Large intestine (tissue), 3 donors: Measurements from ENCODE around the gene SMTNL2. TPM values are rescaled to one million over a fixed set of nuclear protein-coding genes. Genes with fewer than 3 reads are reported as not detected.
A peak's percentile ranks its signal among the peaks of the same experiment; 100 is the strongest.
"Not testable (repeated sequence)": the region's sequence is repeated elsewhere in the genome, so short reads cannot be mapped to it uniquely, and the experiment has no call there.

Source experiments
- DNase-seq, 2 donors: peaks; one replicate each; pipeline versions ENCODE4 v3.0.0 to v3.0.0-alpha.2; 2013
- H3K27ac ChIP-seq: one replicate; pipeline ENCODE4 v1.5.1; 2013; ENCODE audit warnings: low read length
- H3K27me3 ChIP-seq: 2 replicates; pipeline ENCODE4 v1.6.1; 2013; ENCODE audit warnings: low read length; ENCODE audit not compliant: control insufficient read depth, insufficient read depth
- H3K36me3 ChIP-seq: 2 replicates; pipeline ENCODE4 v1.6.1; 2013; ENCODE audit warnings: low read length; ENCODE audit not compliant: control insufficient read depth, insufficient read depth
- H3K4me1 ChIP-seq: one replicate; pipeline ENCODE4 v1.6.1; 2013; ENCODE audit warnings: low read length; ENCODE audit not compliant: control insufficient read depth, insufficient read depth
- H3K4me3 ChIP-seq: one replicate; pipeline ENCODE4 v1.5.1; 2013; ENCODE audit warnings: low read length
- H3K9me3 ChIP-seq: one replicate; pipeline ENCODE4 v1.6.1; 2013; ENCODE audit warnings: mild to moderate bottlenecking, low read depth, low read length, moderate library complexity; ENCODE audit not compliant: control insufficient read depth
- WGBS: methylation state at CpG from one replicate; pipeline ENCODE4 v1.1.5; 2013; ENCODE audit warnings: low lambda C conversion rate; ENCODE audit not compliant: insufficient coverage; 5-methylcytosine and 5-hydroxymethylcytosine counted together
- polyA plus RNA-seq: library from polyadenylated mRNA; unstranded; fragments of 120-200 nt; gene quantifications from one replicate; pipeline ENCODE4 v1.2.1, GENCODE V29; 2013

SMTNL2 gene
- polyA plus RNA-seq, 1 donor: 10.1 TPM

DNA sequence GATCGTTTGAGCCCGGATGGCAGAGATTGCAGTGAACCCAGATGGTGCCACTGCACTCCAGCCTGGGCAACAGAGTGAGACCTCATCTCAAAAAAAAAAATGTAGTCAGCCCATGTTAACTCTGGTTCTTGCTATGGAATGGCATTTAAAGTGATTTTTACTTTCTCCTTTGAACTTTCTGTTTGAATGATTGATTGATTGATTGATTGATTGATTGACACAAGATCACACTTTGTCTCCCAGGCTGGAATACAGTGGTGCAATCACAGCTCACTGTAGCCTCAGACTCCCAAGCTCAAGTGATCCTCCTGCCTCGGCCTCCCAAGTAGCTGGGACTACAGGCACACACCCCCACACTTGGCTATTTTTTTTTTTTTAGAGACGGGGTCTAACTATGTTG lies 17.0 kb downstream of the SMTNL2 start:
- Histone ChIP-seq H3K4me3 (no peak overlapping the region), H3K36me3 (peaks cover 18% of the 10 kb centered on the region), H3K4me1 (peaks cover 41% of the 10 kb centered on the region), H3K27ac (peak overlapping the region; percentile 89), H3K9me3 (no peaks in the 10 kb centered on the region), H3K27me3 (no peaks in the 10 kb centered on the region)
- DNase-seq: no peak
- WGBS: no CpG with 5 or more reads among the region's 4 CpGs

DNA sequence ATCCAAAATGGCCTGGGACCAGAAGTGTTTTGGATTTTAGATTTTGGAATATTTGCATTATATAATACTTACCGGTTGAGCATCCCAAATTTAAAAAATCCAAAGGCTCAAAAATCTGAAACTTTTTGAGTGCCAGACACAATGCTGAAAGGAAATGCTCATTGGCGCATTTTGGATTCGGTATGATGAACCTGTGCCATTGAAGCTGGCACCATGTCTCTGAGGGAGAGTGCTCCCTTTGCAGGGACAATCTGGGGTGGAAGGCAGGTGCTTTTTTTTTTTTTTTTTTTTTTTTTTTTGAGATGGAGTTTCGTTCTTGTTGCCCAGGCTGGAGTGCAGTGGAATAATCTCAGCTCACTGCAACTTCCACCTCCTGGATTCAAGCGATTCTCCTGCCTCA lies 17.7 kb downstream of the SMTNL2 start:
- H3K4me1 ChIP-seq: peaks cover 48% of the 10 kb centered on the region
- no peak overlapping the region for H3K4me3 ChIP-seq
- no peaks in the 10 kb centered on the region for H3K27me3 ChIP-seq
- no CpG with 5 or more reads among the region's 5 CpGs for WGBS
- H3K27ac ChIP-seq: no peak overlapping the region
- no peaks in the 10 kb centered on the region for H3K9me3 ChIP-seq
- H3K36me3 ChIP-seq: peaks cover 13% of the 10 kb centered on the region
- no peak for DNase-seq

GRCh38 chr17:4604111-4604644 lies 19.8 kb downstream of the SMTNL2 start:
- Histone ChIP-seq H3K4me3 (no peak overlapping the region), H3K36me3 (peaks cover 4% of the 10 kb centered on the region), H3K27ac (no peak overlapping the region), H3K27me3 (no peaks in the 10 kb centered on the region), H3K9me3 (no peaks in the 10 kb centered on the region), H3K4me1 (peaks cover 54% of the 10 kb centered on the region)
- DNase-seq: peak in 1 of 2 donors; percentile 31
- WGBS: no CpG with 5 or more reads among the region's 18 CpGs

DNA sequence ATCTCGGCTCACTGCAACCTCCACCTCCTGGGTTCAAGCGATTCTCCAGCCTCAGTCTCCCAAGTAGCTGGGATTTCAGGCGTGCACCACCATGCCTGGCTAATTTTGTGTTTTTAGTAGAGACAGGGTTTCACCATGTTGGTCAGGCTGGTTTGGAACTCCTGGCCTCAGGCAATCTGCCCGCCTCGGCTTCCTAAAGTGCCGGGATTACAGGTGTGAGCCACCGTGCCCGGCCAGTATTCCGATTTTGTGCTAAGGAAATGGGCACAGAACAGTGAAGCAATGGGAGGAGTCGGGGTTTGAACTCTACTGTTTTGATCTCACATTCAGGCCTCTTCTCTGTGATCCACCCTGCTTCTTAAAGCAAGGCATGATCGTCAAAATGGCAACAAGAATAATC lies 20.4 kb downstream of the SMTNL2 start:
- H3K4me3 ChIP-seq, DNase-seq, H3K36me3 ChIP-seq, H3K27ac ChIP-seq, H3K27me3 ChIP-seq, H3K9me3 ChIP-seq: not testable (repeated sequence)
- WGBS: no CpG with 5 or more reads among the region's 11 CpGs
- H3K4me1 ChIP-seq: peaks cover 54% of the 10 kb centered on the region

GRCh38 chr17:4605826-4606225 lies 21.5 kb downstream of the SMTNL2 start:
- Histone ChIP-seq H3K4me3 (no peak overlapping the region), H3K4me1 (peaks cover 48% of the 10 kb centered on the region), H3K36me3 (peaks cover 4% of the 10 kb centered on the region), H3K9me3 (no peaks in the 10 kb centered on the region), H3K27me3 (no peaks in the 10 kb centered on the region), H3K27ac (peak overlapping the region; percentile 44)
- no CpG with 5 or more reads among the region's 12 CpGs for WGBS
- peak; percentile 71 to 81 for DNase-seq

GRCh38 chr17:4607261-4607741 lies 23.0 kb downstream of the SMTNL2 start:
- no peaks in the 10 kb centered on the region for H3K27me3 ChIP-seq
- H3K36me3 ChIP-seq: peaks cover 4% of the 10 kb centered on the region
- H3K27ac ChIP-seq: peak overlapping the region; percentile 82
- peak; percentile 59 to 79 for DNase-seq
- H3K4me1 ChIP-seq: peaks cover 49% of the 10 kb centered on the region
- no peaks in the 10 kb centered on the region for H3K9me3 ChIP-seq
- H3K4me3 ChIP-seq: no peak overlapping the region
- WGBS: no CpG with 5 or more reads among the region's 25 CpGs

DNA sequence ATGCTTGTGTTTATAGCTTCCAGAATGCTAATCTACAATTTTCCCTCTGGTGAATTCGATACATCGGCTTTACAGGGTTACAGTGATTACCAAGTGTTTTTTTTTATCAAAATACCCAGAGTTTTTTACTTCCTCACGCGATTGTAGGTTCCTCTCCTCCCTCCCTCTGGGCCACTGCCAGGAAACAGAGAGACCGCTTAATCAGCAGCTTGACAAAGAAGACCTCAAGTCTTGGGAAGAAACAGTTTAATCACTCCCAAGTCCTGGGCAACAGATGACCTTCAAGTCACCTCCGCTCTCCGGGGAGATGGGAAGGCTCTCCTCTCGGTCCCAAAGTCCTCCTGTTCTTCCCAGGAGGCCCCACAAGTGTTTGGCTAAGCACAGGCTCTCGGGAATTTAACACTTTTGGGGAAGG lies 23.5 kb downstream of the SMTNL2 start:
- Histone ChIP-seq H3K27me3 (no peaks in the 10 kb centered on the region), H3K9me3 (no peaks in the 10 kb centered on the region), H3K4me3 (no peak overlapping the region), H3K4me1 (peaks cover 49% of the 10 kb centered on the region), H3K27ac (peak overlapping the region; percentile 82), H3K36me3 (peaks cover 3% of the 10 kb centered on the region)
- peak; percentile 74 to 86 for DNase-seq
- WGBS: no CpG with 5 or more reads among the region's 9 CpGs

DNA sequence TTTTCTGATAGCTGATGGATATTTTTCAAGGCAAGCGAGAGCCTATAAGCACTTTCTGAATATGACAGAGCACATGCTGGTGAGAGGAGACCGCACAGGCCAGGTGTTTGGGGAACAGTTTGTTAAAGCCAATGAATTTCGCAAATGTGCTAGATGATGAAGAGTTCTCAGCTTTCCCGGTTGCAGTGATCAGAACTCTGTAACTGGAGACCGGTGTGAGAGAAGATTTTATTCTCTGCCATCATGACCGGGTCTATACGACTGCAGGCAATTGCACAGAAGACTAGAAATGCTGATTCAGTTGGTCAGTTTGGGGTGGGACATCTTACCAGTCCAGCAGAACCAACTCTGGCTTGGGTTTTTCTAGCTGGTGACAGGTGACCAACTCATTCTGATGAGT lies 25.4 kb downstream of the SMTNL2 start:
- no peak for DNase-seq
- Histone ChIP-seq H3K4me3 (no peak overlapping the region), H3K36me3 (no peaks in the 10 kb centered on the region), H3K27me3 (no peaks in the 10 kb centered on the region), H3K27ac (peak overlapping the region; percentile 86), H3K9me3 (no peaks in the 10 kb centered on the region), H3K4me1 (peaks cover 49% of the 10 kb centered on the region)
- WGBS: no CpG with 5 or more reads among the region's 7 CpGs

- no peaks in the 10 kb centered on the region for H3K27me3 ChIP-seq
- H3K27ac ChIP-seq: peak overlapping the region; percentile 86
- peaks cover 49% of the 10 kb centered on the region for H3K4me1 ChIP-seq
- H3K9me3 ChIP-seq: no peaks in the 10 kb centered on the region
- no peaks in the 10 kb centered on the region for H3K36me3 ChIP-seq
- no CpG with 5 or more reads among the region's 5 CpGs for WGBS
- no peak overlapping the region for H3K4me3 ChIP-seq
- peak in 1 of 2 donors; percentile 42 for DNase-seq
These were observed 25.8 kb downstream of the SMTNL2 start for GRCh38 chr17:4610162-4610561.

DNA sequence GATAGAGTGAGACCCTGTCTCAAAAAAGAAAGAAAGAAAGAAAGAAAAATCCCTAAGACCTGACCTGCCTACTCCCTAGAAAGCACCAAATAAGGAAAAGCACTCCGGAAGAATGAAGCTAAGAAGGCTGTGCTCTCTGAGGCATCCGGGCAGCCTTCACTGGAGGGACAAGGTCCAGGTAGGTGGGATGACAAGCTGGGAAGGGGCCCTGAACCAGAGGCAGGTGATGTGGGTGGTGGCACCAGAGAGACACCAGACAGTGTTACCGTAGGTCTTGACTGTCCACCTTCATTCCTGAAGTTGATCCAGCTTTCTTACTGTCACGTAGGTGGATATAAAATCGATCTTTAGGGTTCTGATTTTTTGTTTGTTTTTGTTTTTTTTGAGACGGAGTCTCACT lies 26.3 kb downstream of the SMTNL2 start:
- WGBS: 20% methylated on average over 2 of the region's 6 CpGs
- Histone ChIP-seq H3K9me3 (no peaks in the 10 kb centered on the region), H3K4me1 (peaks cover 47% of the 10 kb centered on the region), H3K27ac (peak overlapping the region; percentile 86), H3K27me3 (no peaks in the 10 kb centered on the region), H3K4me3 (no peak overlapping the region), H3K36me3 (no peaks in the 10 kb centered on the region)
- peak; percentile 87 to 90 for DNase-seq

- Histone ChIP-seq H3K4me3 (no peak overlapping the region), H3K4me1 (peaks cover under 1% of the 10 kb centered on the region), H3K9me3 (no peaks in the 10 kb centered on the region), H3K36me3 (no peaks in the 10 kb centered on the region), H3K27ac (no peak overlapping the region), H3K27me3 (no peaks in the 10 kb centered on the region)
- no peak for DNase-seq
- WGBS: 40% methylated on average over 1 of the region's 9 CpGs
These were observed 32.1 kb downstream of the SMTNL2 start for GRCh38 chr17:4616476-4616875.
